K562 (cell line): ENCODE results near the gene CCNL1. TPM values are rescaled to one million over a fixed set of nuclear protein-coding genes. Genes with fewer than 3 reads are reported as not detected.
A peak's percentile ranks its signal among the peaks of the same experiment; 100 is the strongest.

ENCODE experiments used
- ATAC-seq: fragments of 200-7000 bp; cut with Tn5 transposase; 3 replicates; pipeline ENCODE4 v1.9.1; 2020; ENCODE audit warnings: moderate library complexity
- BruUV-seq: library from RNA; stranded (reverse); fragments of 400-500 nt; replicated peaks from 2 replicates; lab custom pipeline; 2021; lab: Mats Ljungman, UMichigan
- CTCF ChIA-PET: fragments of 300-600 bp; formaldehyde crosslinking; extraction: SDS; loops from one replicate; lab custom pipeline; 2021; ENCODE audit warnings: low intra/inter-chr PET ratio; lab: Yijun Ruan, JAX
- POLR2A ChIA-PET: fragments of 300-600, 350-650 bp; sonication (Branson Sonifier 250); formaldehyde crosslinking; extraction: SDS; loops from one replicate; lab custom pipeline; 2021; ENCODE audit warnings: antibody characterized with exemption, inconsistent platforms; lab: Yijun Ruan, JAX
- DNase-seq, 4 experiments: peaks; one replicate each; pipeline versions ENCODE4 v3.0.0 to v3.0.0-alpha.2; 2011 to 2018; ENCODE audit warnings: low spot score in 3 of 4, mixed read lengths in 3 of 4; ENCODE audit errors: extremely low read depth in 1 of 4
- FAIRE-seq: peaks from 2 replicates; lab custom pipeline; 2011; peaks lifted over from hg19 to GRCh38; lab: Jason Lieb, UNC
- H2AFZ ChIP-seq: 2 replicates; pipeline ENCODE4 v1.6.0; 2011; ENCODE audit warnings: low read depth, low read length, control low read depth, inconsistent platforms
- H3K27ac ChIP-seq: fragments of 200-600 bp; 3 replicates; pipeline ENCODE4 v1.8.0; 2011; ENCODE audit warnings: low read depth, mild to moderate bottlenecking, control low read depth, inconsistent platforms, low read length, moderate library complexity, mixed read lengths; ENCODE audit errors: extremely low read depth
- H3K27me3 ChIP-seq, 2 experiments: fragments of 300-600 bp in 1 of 2; 2 replicates in 1 of 2; 3 replicates in 1 of 2; pipeline versions ENCODE4 v1.6.0 to v1.8.0; 2011; ENCODE audit warnings: inconsistent platforms in 2 of 2, low read length in 2 of 2, mild to moderate bottlenecking in 1 of 2, mixed read lengths in 1 of 2, moderate library complexity in 1 of 2; ENCODE audit not compliant: control insufficient read depth in 2 of 2, insufficient read depth in 2 of 2
- H3K36me3 ChIP-seq: fragments of 300-600 bp; 3 replicates; pipeline ENCODE4 v1.8.0; 2011; ENCODE audit warnings: mild to moderate bottlenecking, low read length, inconsistent platforms; ENCODE audit not compliant: control insufficient read depth, insufficient read depth
- H3K4me1 ChIP-seq, 2 experiments: fragments of 200-600 bp in 1 of 2; replicated peaks in 1 of 2; 2 replicates in 1 of 2; 3 replicates in 1 of 2; pipeline versions ENCODE4 v1.5.1 to v1.8.0; 2011; ENCODE audit warnings: inconsistent platforms in 2 of 2, low read length in 2 of 2, mild to moderate bottlenecking in 1 of 2, mixed read lengths in 1 of 2, moderate library complexity in 1 of 2; ENCODE audit not compliant: control insufficient read depth in 2 of 2, insufficient read depth in 2 of 2
- H3K4me2 ChIP-seq: 2 replicates; pipeline ENCODE4 v1.6.1; 2011; ENCODE audit warnings: low read length, control low read depth, inconsistent platforms, mixed read lengths; ENCODE audit not compliant: insufficient read depth
- H3K4me3 ChIP-seq: fragments of 200-600 bp; sonication (generic), shearing (Covaris generic); 2 replicates; pipeline ENCODE4 v1.5.1; 2016; ENCODE audit warnings: control low read depth, inconsistent platforms
- H3K79me2 ChIP-seq: fragments of 200-600 bp; 3 replicates; pipeline ENCODE4 v1.8.0; 2011; ENCODE audit warnings: low read length, inconsistent platforms; ENCODE audit not compliant: control insufficient read depth, insufficient read depth
- H3K9ac ChIP-seq, 2 experiments: 2 replicates each; pipeline versions ENCODE4 v1.6.0 to v1.6.1; 2011; ENCODE audit warnings: low read depth in 2 of 2, low read length in 2 of 2, control low read depth in 1 of 2, inconsistent platforms in 1 of 2, mild to moderate bottlenecking in 1 of 2, mixed read lengths in 1 of 2; ENCODE audit not compliant: insufficient read depth in 1 of 2
- H3K9me1 ChIP-seq: one replicate; pipeline ENCODE4 v1.6.0; 2011; ENCODE audit warnings: inconsistent platforms, mild to moderate bottlenecking, low read length, moderate library complexity; ENCODE audit not compliant: control insufficient read depth, insufficient read depth
- H3K9me3 ChIP-seq: replicated peaks from 2 replicates; pipeline ENCODE4 v1.5.1; 2011; ENCODE audit warnings: low read depth, low read length, inconsistent platforms; ENCODE audit not compliant: control insufficient read depth, insufficient read depth
- H4K20me1 ChIP-seq: replicated peaks from 2 replicates; pipeline ENCODE4 v1.6.1; 2011; ENCODE audit warnings: low read length, inconsistent platforms, mixed read lengths; ENCODE audit not compliant: control insufficient read depth, insufficient read depth
- AFF1 ChIP-seq, 2 experiments: fragments of 450-650 bp; IDR thresholded peaks; 2 replicates each; pipeline ENCODE4 v1.6.1; 2018; ENCODE audit warnings: mild to moderate bottlenecking in 2 of 2, low read depth in 1 of 2; ENCODE audit not compliant: partially characterized antibody in 2 of 2
- ARID2 ChIP-seq: fragments of 450-650 bp; IDR thresholded peaks from 2 replicates; pipeline ENCODE4 v1.6.1; 2017; ENCODE audit warnings: antibody characterized with exemption, mild to moderate bottlenecking
- ARID3A ChIP-seq: IDR thresholded peaks from 2 replicates; pipeline ENCODE4 v1.6.1; 2012; ENCODE audit warnings: low read depth, low read length, improper control_type of control experiment, borderline replicate concordance
- ASH1L ChIP-seq: fragments of 450-650 bp; IDR thresholded peaks from 2 replicates; pipeline ENCODE4 v1.6.1; 2018; ENCODE audit warnings: borderline replicate concordance, mild to moderate bottlenecking, low read depth; ENCODE audit not compliant: partially characterized antibody
- ATF1 ChIP-seq, 2 experiments: fragments of 450-650 bp in 1 of 2; IDR thresholded peaks; 2 replicates each; pipeline ENCODE4 v1.6.1; 2016; ENCODE audit warnings: missing compliant biosample characterization in 1 of 2, missing genetic modification characterization in 1 of 2
- BCOR ChIP-seq: fragments of 450-650 bp; IDR thresholded peaks from 2 replicates; pipeline ENCODE4 v1.6.1; 2016
- HNRNPL ChIP-seq: fragments of 200-400 bp; formaldehyde crosslinking; IDR thresholded peaks from 2 replicates; pipeline ENCODE4 v1.6.1; 2017; ENCODE audit warnings: low read depth, mild to moderate bottlenecking, low read length
- KDM1A ChIP-seq, 2 experiments: fragments of 450-650 bp; IDR thresholded peaks; 2 replicates each; pipeline ENCODE4 v1.6.1; 2016; ENCODE audit warnings: mild to moderate bottlenecking in 2 of 2
- MYBL2 ChIP-seq, 2 experiments: fragments of 450-650 bp in 1 of 2; sonication (generic) in 1 of 2; formaldehyde crosslinking in 1 of 2; IDR thresholded peaks; 2 replicates each; pipeline versions ENCODE4 v1.6.1 to v1.8.1; 2017 to 2022; ENCODE audit warnings: borderline replicate concordance in 1 of 2, inconsistent platforms in 1 of 2, low read depth in 1 of 2, mild to moderate bottlenecking in 1 of 2, missing genetic modification reagents in 1 of 2, moderate library complexity in 1 of 2
- NCOR1 ChIP-seq: fragments of 450-650 bp; IDR thresholded peaks from 2 replicates; pipeline ENCODE4 v1.6.1; 2016; ENCODE audit warnings: mild to moderate bottlenecking, moderate library complexity
- PHTF2 ChIP-seq: fragments of 250-450 bp; sonication (Bioruptor Pico); IDR thresholded peaks from 2 replicates; pipeline ENCODE4 v1.5.0; 2021; ENCODE audit warnings: mild to moderate bottlenecking
- RBM14 ChIP-seq: fragments of 200-400 bp; formaldehyde crosslinking; IDR thresholded peaks from 2 replicates; pipeline ENCODE4 v1.6.1; 2018; ENCODE audit warnings: low read depth, mild to moderate bottlenecking, low read length, moderate library complexity, borderline replicate concordance; ENCODE audit not compliant: insufficient read depth
- RCOR1 ChIP-seq, 2 experiments: IDR thresholded peaks; 2 replicates each; pipeline ENCODE4 v1.6.1; 2012; ENCODE audit warnings: low read depth in 2 of 2, low read length in 2 of 2, borderline replicate concordance in 1 of 2, improper control_type of control experiment in 1 of 2
- RUNX1 ChIP-seq: sonication (generic); IDR thresholded peaks from 2 replicates; pipeline ENCODE4 v1.6.1; 2016; ENCODE audit warnings: antibody characterized with exemption, low read depth
- ZNF165 ChIP-seq: fragments of 250-450 bp; sonication (Bioruptor Pico); IDR thresholded peaks from 2 replicates; pipeline ENCODE4 v1.4.0; 2020; ENCODE audit warnings: borderline replicate concordance
- ZNF583 ChIP-seq: fragments of 250-450 bp; sonication (Bioruptor Pico); IDR thresholded peaks from 2 replicates; pipeline ENCODE4 v1.4.0; 2020
- ZNF76 ChIP-seq: fragments of 250-450 bp; sonication (Bioruptor Pico); IDR thresholded peaks from 2 replicates; pipeline ENCODE4 v1.4.0; 2020; ENCODE audit warnings: mild to moderate bottlenecking, moderate library complexity, borderline replicate concordance
- ZNF766 ChIP-seq: fragments of 200-800 bp; sonication (Bioruptor generic); conservative IDR thresholded peaks from 2 replicates; pipeline ENCODE4 v1.6.1; 2016; ENCODE audit warnings: missing genetic modification characterization, missing compliant biosample characterization
- WGBS: fragments of 100-300 bp; shearing (Covaris generic); methylation state at CpG from one replicate; pipeline ENCODE4 v1.1.6; 2016; ENCODE audit warnings: low coverage, mixed read lengths; ENCODE audit not compliant: insufficient coverage; ENCODE audit errors: missing lambda C conversion rate; 5-methylcytosine and 5-hydroxymethylcytosine counted together
- in situ Hi-C: fragments of 300-500 bp; cut with MboI; formaldehyde crosslinking; loops from 4 replicates; pipeline ENCODE4 v1.15.0; 2018; ENCODE audit warnings: inconsistent platforms, mixed read lengths
- intact Hi-C: fragments of 100-400 bp; cut with micrococcal nuclease; formaldehyde crosslinking; loops from 2 replicates; pipeline ENCODE4 v1.14.2; 2022
- polyA plus RNA-seq, 8 experiments: library from polyadenylated mRNA; depleted of rRNA in 4 of 8; stranded (reverse) in 5 of 8; unstranded in 3 of 8; fragments of >200 nt; fragmentation: Nextera tagmentation in 2 of 8; fragmentation: Illumina TruSeq in 1 of 8; extraction: Ambion mirVana in 2 of 8; extraction: Trizol in 1 of 8; gene quantifications; 2 replicates each; pipeline versions ENCODE4 v1.2.1 to v1.2.3, GENCODE V29; 2011 to 2014; ENCODE audit warnings: inconsistent platforms in 1 of 8, missing spikeins in 1 of 8
- total RNA-seq, 7 experiments: library from RNA; depleted of rRNA in 6 of 7; stranded (reverse); fragments of >200 nt in 6 of 7; fragmentation: Illumina TruSeq in 2 of 7; extraction: Trizol in 2 of 7; gene quantifications; 2 replicates each; pipeline versions ENCODE4 v1.2.1 to v1.2.3, GENCODE V29; 2011 to 2021; ENCODE audit warnings: low replicate concordance in 1 of 7

CCNL1 gene
- total and polyA plus RNA-seq, 9 of the 15 experiments (the other 6 are each of a cell fraction or from before 2014, with no cell fraction given) = 16.1 to 186 (median 132) TPM

GRCh38 chr3:157111518-157111917, 48.4 kb downstream of the CCNL1 start:
- Histone ChIP-seq H3K9me1 (no peaks in the 10 kb centered on the region), H3K36me3 (no peaks in the 10 kb centered on the region), H3K9me3 (no peaks in the 10 kb centered on the region), H3K79me2 (no peaks in the 10 kb centered on the region), H3K27me3 (no peaks in the 10 kb centered on the region), H3K4me3 (no peak overlapping the region), H3K4me2 (no peak overlapping the region), H3K4me1 (peaks cover 55 to 93% of the 10 kb centered on the region in 2 experiments; a peak in 4 of 5 replicates), H3K27ac (no peak overlapping the region), H3K9ac (no peak overlapping the region; a peak in 1 of 4 replicates), H2AFZ (peak overlapping the region; percentile 61), H4K20me1 (no peaks in the 10 kb centered on the region)
- in situ Hi-C loops = no loop called here
- POLR2A ChIA-PET = interaction anchor here (2.0 to 10.5 kb wide), 2 partner anchors 12 to 19 kb away, joined by 9 to 96 read pairs; no protein-coding TSS in a partner anchor
- BruUV-seq = no TSS peak
- ATAC-seq (0 out of 3 replicates have a peak, but pooled peaks have one; percentile 1), FAIRE-seq (peak; percentile 32), DNase-seq (peak in 1 of 4 experiments; percentile 60)
- WGBS = 6% methylated on average over 2 of the region's 2 CpGs
- intact Hi-C loops = no loop called here
- CTCF ChIA-PET = no interaction called here
- no peak for TF ChIP-seq ZNF76
- no peak for TF ChIP-seq NCOR1
- 0 out of 2 replicates have a peak, but pooled peaks have one; percentile 10 for TF ChIP-seq ARID3A
- no peak for TF ChIP-seq PHTF2
- TF ChIP-seq AFF1 (IDR thresholded peaks at IDR 0.05; ENCODE audit: low read depth in 1 of 2, partially characterized antibody in 2 of 2) = no peak
- TF ChIP-seq KDM1A (IDR thresholded peaks at IDR 0.05) = no peak
- no peak for TF ChIP-seq ASH1L
- no peak for TF ChIP-seq ZNF165 (CRISPR knock-in tag)
- TF ChIP-seq RBM14 = no peak
- no peak for TF ChIP-seq ZNF766 (CRISPR knock-in tag)
- TF ChIP-seq ATF1 (CRISPR knock-in tag; IDR thresholded peaks at IDR 0.05) = no peak
- TF ChIP-seq ATF1 (tag; IDR thresholded peaks at IDR 0.05) = 0 out of 2 replicates have a peak, but pooled peaks have one; percentile 1
- no peak for TF ChIP-seq ZNF583 (CRISPR knock-in tag)
- no peak for TF ChIP-seq MYBL2 (IDR thresholded peaks at IDR 0.05; ENCODE audit: low read depth)
- no peak for TF ChIP-seq MYBL2 (CRISPR knock-in tag; IDR thresholded peaks at IDR 0.05; ENCODE audit: borderline replicate concordance)
- no peak for TF ChIP-seq RUNX1
- TF ChIP-seq RCOR1 (IDR thresholded peaks at IDR 0.05; ENCODE audit: borderline replicate concordance in 1 of 2, low read depth in 2 of 2, low read length in 2 of 2) = peak in 1 of 2 experiments; percentile 23; a peak in 1 of 4 replicates
- TF ChIP-seq BCOR = no peak
- no peak for TF ChIP-seq ARID2
- TF ChIP-seq HNRNPL = no peak
